Renal cortical epithelial cell (primary cell): ENCODE results near the gene PABPC1L2B. TPM values are rescaled to one million over a fixed set of nuclear protein-coding genes. Genes with fewer than 3 reads are reported as not detected.
"Not testable (repeated sequence)": the region's sequence is repeated elsewhere in the genome, so short reads cannot be mapped to it uniquely, and the experiment has no call there.

Experiments
- DNase-seq: peaks from one replicate; pipeline ENCODE4 v3.0.0-alpha.2; 2011; ENCODE audit warnings: low read depth
- total RNA-seq: library from RNA; depleted of rRNA; stranded (reverse); fragments of >200 nt; gene quantifications from 2 replicates; pipeline ENCODE4 v1.2.3, GENCODE V29; 2014

The PABPC1L2B gene
- total RNA-seq: not detected in 2 replicates

GRCh38 chrX:73002733-73003132 lies at the start of gene PABPC1L2B:
TSS of gene PABPC1L2B (plus strand) at chrX:73002939. CDS start at chrX:73003643, 704 bp downstream.
- not testable (repeated sequence) for DNase-seq

- DNase-seq: not testable (repeated sequence)
These were observed 42.8 kb upstream of the PABPC1L2B start for GRCh38 chrX:72959971-72960370.

GRCh38 chrX:72971859-72972258 lies 30.9 kb upstream of the PABPC1L2B start:
- not testable (repeated sequence) for DNase-seq

- not testable (repeated sequence) for DNase-seq
These were observed 27.9 kb upstream of the PABPC1L2B start for GRCh38 chrX:72974885-72975284.

GRCh38 chrX:72980894-72981469 lies 21.8 kb upstream of the PABPC1L2B start:
- DNase-seq: not testable (repeated sequence)

GRCh38 chrX:73004032-73004431 lies 1.3 kb downstream of the PABPC1L2B start:
- DNase-seq: not testable (repeated sequence)

- DNase-seq: no peak
These were observed 18.8 kb downstream of the PABPC1L2B start for GRCh38 chrX:73021361-73022092.

GRCh38 chrX:73022093-73022445 lies 19.3 kb downstream of the PABPC1L2B start:
- not testable (repeated sequence) for DNase-seq

- DNase-seq: no peak
These were observed 26.1 kb downstream of the PABPC1L2B start for GRCh38 chrX:73028876-73029275.

Other genes starting within 250 kb of the PABPC1L2B start
- 0.20 TPM in 1 of 2 replicates, not detected in the other for gene DMRTC1B, start 226.0 kb upstream of the PABPC1L2B start, total RNA-seq
- gene FAM236B, start 220.3 kb upstream of the PABPC1L2B start, total RNA-seq: not detected in 2 replicates
- gene FAM236D, start 194.7 kb upstream of the PABPC1L2B start, total RNA-seq: not detected in 2 replicates
- gene FAM236C, start 90.3 kb upstream of the PABPC1L2B start, total RNA-seq: not detected in 2 replicates
- not detected in 2 replicates for gene FAM236A, start 64.7 kb upstream of the PABPC1L2B start, total RNA-seq
- 0.15 TPM in 1 of 2 replicates, not detected in the other for gene DMRTC1, start 59.1 kb upstream of the PABPC1L2B start, total RNA-seq
- gene PABPC1L2A, start 76.6 kb downstream of the PABPC1L2B start, total RNA-seq: not detected in 2 replicates
- 2.1 and 2.6 TPM in 2 replicates for gene NAP1L2, start 211.9 kb downstream of the PABPC1L2B start, total RNA-seq